LNCAP (cell line): Measurements from ENCODE around the gene CYP26C1.
A peak's percentile ranks its signal among the peaks of the same experiment; 100 is the strongest.

Experiments
- TF ChIP-seq, protein P1 (sequence below): fragments of 450-650 bp; IDR thresholded peaks from 2 replicates; pipeline ENCODE4 v1.5.1; 2017; ENCODE audit warnings: mild to moderate bottlenecking

CYP26C1 gene

DNA sequence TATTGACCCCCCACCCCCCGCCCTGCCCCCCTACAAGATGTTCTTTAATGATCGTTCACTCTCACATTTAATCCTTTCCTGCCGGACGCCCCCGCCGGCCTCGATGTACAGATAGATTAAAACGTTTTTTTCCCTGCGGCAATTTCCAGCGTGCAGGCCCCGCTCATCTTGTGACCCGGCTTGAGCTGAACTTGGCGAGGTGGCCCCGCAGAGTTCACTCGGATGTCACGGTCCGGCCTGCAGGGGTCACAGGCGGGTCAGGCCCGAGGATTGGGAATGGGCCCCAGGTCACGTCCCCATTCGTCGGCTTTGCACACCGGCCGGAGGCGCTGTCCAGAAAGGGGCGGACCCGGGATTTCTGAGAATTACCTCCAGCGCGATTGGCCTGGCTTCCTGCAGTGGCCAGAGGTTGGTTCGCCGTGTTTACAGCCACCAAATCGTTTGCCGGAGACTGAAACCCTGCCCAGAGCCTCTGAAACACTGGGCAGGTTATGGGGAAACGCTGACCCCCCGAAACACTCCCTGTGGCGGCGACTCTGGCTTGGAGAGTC lies 11.2 kb downstream of the CYP26C1 start:
- TF ChIP-seq, protein P1, sequence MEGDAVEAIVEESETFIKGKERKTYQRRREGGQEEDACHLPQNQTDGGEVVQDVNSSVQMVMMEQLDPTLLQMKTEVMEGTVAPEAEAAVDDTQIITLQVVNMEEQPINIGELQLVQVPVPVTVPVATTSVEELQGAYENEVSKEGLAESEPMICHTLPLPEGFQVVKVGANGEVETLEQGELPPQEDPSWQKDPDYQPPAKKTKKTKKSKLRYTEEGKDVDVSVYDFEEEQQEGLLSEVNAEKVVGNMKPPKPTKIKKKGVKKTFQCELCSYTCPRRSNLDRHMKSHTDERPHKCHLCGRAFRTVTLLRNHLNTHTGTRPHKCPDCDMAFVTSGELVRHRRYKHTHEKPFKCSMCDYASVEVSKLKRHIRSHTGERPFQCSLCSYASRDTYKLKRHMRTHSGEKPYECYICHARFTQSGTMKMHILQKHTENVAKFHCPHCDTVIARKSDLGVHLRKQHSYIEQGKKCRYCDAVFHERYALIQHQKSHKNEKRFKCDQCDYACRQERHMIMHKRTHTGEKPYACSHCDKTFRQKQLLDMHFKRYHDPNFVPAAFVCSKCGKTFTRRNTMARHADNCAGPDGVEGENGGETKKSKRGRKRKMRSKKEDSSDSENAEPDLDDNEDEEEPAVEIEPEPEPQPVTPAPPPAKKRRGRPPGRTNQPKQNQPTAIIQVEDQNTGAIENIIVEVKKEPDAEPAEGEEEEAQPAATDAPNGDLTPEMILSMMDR, result no peak

DNA sequence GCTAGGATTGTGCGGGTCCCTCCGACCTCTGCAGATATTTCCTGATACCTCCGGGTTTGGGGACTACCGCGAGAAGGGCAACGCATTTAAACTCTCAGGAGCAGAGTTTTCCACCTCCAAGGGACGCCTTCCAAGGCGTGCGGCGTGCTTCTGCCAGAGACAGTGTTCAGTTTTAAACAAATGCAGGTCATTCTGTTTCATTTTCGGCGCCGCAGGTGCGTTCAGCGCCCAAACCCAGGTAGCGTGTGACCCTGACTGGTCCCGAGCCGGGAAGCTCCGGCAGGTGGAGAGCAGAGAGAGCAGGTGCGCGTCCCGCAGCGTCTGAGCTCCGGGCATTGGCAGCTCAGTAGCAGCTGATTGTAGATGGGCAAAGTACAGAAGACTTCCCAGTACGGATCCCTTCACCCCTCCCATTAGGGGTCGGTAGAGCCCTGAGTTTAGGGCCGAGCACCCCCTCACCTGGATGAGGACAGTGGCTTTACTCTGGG lies 11.7 kb downstream of the CYP26C1 start:
- TF ChIP-seq, protein P1, result no peak

DNA sequence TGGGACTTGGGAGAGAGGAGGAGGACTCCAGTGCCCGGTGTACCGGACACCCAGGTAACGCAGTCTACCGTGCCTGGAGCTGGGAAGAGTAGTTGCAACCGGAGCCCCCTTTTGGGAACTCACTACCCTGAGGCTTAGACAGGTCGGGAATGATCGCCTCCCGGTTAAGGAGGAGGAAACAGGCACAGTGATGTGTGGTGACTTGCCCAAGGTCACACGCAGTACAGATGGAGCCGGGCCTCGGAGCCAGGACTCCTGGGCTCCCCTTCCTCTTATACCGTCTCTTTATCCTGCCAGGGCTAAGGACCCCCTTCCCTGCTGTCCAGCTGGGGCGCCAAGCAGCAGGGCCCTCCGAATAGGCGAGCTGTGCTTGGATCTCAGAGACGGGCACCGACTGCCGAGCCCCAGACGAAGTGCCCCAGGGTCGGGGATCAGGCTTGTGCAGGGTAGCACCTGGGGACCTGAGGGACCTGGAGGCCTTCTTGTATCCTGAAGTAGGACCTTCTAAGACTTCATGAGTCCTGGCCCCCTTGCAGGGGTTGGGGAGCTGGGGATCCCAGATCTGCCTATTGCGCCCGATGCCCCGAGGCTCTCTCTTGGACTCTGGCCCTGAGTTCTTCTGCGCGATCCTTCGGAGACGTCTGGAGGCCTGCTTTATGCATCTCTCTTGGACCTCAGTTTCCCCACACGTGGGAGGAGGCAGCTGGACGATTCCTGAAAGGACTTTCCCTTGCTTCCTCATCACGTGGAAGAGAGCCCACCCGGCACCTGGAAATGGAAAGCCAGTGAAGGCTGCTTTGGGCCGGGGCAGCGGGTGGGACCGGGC lies 12.3 kb downstream of the CYP26C1 start:
- TF ChIP-seq, protein P1, result no peak

DNA sequence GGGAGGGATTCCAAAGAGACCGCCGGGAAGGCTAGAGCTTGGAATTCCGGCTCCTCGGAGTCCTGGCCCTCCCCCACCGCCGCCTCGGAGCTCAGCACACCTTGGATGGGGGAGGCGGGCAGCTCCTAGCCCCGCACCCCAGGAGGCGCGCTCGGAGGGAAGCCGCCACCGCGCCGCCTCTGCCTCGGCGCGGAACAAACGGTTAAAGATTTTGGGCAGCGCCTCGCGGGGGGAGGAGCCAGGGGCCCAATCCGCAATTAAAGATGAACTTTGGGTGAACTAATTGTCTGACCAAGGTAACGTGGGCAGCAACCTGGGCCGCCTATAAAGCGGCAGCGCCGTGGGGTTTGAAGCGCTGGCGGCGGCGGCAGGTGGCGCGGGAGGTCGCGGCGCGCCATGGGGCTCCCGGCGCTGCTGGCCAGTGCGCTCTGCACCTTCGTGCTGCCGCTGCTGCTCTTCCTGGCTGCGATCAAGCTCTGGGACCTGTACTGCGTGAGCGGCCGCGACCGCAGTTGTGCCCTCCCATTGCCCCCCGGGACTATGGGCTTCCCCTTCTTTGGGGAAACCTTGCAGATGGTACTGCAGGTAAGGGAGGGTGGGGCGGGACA lies 13.0 kb downstream of the CYP26C1 start, which contains the start of gene CYP26A1:
TSS of gene CYP26A1 (plus strand) at position 355 of the 608 bp plus-strand sequence. CDS start at position 397, 42 bp downstream.
- TF ChIP-seq, protein P1, result 0 out of 2 replicates have a peak, but pooled peaks have one; percentile 9

DNA sequence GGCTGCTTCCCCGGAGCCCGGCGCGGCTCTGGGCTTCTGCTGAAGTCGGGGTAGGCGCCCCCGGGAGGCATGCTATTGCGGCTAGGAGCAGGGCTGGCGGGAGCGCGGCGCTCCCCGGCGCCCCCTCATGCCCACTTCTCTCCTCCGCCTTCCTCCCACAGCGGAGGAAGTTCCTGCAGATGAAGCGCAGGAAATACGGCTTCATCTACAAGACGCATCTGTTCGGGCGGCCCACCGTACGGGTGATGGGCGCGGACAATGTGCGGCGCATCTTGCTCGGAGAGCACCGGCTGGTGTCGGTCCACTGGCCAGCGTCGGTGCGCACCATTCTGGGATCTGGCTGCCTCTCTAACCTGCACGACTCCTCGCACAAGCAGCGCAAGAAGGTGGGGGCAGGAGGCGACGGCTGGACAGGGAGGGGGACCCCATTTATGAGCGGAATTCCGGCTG lies 13.6 kb downstream of the CYP26C1 start:
- TF ChIP-seq, protein P1, result peak; percentile 11; the same call in 1 of the 2 replicates

DNA sequence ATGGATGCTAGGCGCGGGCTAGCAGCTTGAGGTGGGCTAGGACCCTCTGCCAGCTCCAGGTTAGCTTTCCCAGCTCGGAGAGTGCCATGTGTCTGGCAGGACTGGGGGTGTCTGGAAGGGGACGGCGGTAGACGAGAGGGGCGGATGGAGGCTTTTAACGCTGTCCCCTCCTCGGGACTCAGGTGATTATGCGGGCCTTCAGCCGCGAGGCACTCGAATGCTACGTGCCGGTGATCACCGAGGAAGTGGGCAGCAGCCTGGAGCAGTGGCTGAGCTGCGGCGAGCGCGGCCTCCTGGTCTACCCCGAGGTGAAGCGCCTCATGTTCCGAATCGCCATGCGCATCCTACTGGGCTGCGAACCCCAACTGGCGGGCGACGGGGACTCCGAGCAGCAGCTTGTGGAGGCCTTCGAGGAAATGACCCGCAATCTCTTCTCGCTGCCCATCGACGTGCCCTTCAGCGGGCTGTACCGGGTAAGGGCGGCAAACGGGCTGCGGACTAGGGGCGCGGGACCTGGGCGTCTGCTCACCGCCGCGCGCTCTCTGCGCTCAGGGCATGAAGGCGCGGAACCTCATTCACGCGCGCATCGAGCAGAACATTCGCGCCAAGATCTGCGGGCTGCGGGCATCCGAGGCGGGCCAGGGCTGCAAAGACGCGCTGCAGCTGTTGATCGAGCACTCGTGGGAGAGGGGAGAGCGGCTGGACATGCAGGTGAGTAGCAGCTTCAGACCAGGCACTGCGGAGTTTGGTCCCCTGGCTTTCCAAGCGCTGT lies 14.2 kb downstream of the CYP26C1 start:
- TF ChIP-seq, protein P1, result no peak
